ENCODE data around the gene CCHCR1.

- TF ChIP-seq CTCF (conservative IDR thresholded peaks at IDR 0.05; ENCODE audit: low read depth, low read length) (no peak), EZH2 (IDR thresholded peaks at IDR 0.05; ENCODE audit: low read length, unreplicated experiment) (no peak), EZH2phosphoT487 (IDR thresholded peaks at IDR 0.05; ENCODE audit: borderline replicate concordance, low read length) (no peak)
Observed at GRCh38 chr6:31111712-31112111, 45.9 kb downstream of the CCHCR1 start.
